HEK293 (cell line): ENCODE results near the gene PIK3IP1.

Experiments
- EGR2 ChIP-seq: fragments of 450-650 bp; formaldehyde crosslinking; IDR thresholded peaks from 2 replicates; pipeline ENCODE4 v1.5.1; 2016; ENCODE audit warnings: low read depth, missing biosample characterization, missing genetic modification characterization
- FEZF1 ChIP-seq: fragments of 450-650 bp; formaldehyde crosslinking; IDR thresholded peaks from 2 replicates; pipeline ENCODE4 v1.5.1; 2016; ENCODE audit warnings: missing biosample characterization, missing genetic modification characterization
- GLIS1 ChIP-seq: fragments of 450-650 bp; formaldehyde crosslinking; IDR thresholded peaks from 2 replicates; pipeline ENCODE4 v1.5.1; 2016; ENCODE audit warnings: missing biosample characterization, missing genetic modification characterization
- GLIS2 ChIP-seq: fragments of 450-650 bp; formaldehyde crosslinking; IDR thresholded peaks from 2 replicates; pipeline ENCODE4 v1.5.1; 2016; ENCODE audit warnings: missing biosample characterization, missing genetic modification characterization
- HOXC10 ChIP-seq: sonication (generic); formaldehyde crosslinking; IDR thresholded peaks from 2 replicates; pipeline ENCODE4 v1.8.1; 2023; ENCODE audit warnings: mild to moderate bottlenecking, missing genetic modification reagents
- HOXD13 ChIP-seq: sonication (generic); formaldehyde crosslinking; IDR thresholded peaks from 2 replicates; pipeline ENCODE4 v1.8.0; 2022; ENCODE audit warnings: missing genetic modification reagents, borderline replicate concordance
- IKZF3 ChIP-seq: fragments of 450-650 bp; IDR thresholded peaks from 2 replicates; pipeline ENCODE4 v1.5.0; 2018; ENCODE audit warnings: missing biosample characterization, mild to moderate bottlenecking, missing genetic modification characterization, moderate library complexity
- OSR2 ChIP-seq: fragments of 450-650 bp; formaldehyde crosslinking; IDR thresholded peaks from 2 replicates; pipeline ENCODE4 v1.5.1; 2016; ENCODE audit warnings: missing biosample characterization, missing genetic modification characterization
- PATZ1 ChIP-seq: fragments of 450-650 bp; formaldehyde crosslinking; IDR thresholded peaks from 2 replicates; pipeline ENCODE4 v1.5.1; 2016; ENCODE audit warnings: missing biosample characterization, missing genetic modification characterization
- PBX3 ChIP-seq: sonication (generic); formaldehyde crosslinking; IDR thresholded peaks from 2 replicates; pipeline ENCODE4 v1.8.1; 2022; ENCODE audit warnings: mild to moderate bottlenecking, moderate library complexity, missing genetic modification reagents
- SETDB1 ChIP-seq: IDR thresholded peaks from one replicate; pipeline ENCODE4 v1.6.1; 2017; ENCODE audit warnings: mild to moderate bottlenecking, low read length, moderate library complexity, mixed read lengths; ENCODE audit not compliant: insufficient read length
- SP7 ChIP-seq: fragments of 450-650 bp; formaldehyde crosslinking; IDR thresholded peaks from 2 replicates; pipeline ENCODE4 v1.5.1; 2016; ENCODE audit warnings: missing biosample characterization, missing genetic modification characterization
- ZBTB11 ChIP-seq: fragments of 450-650 bp; formaldehyde crosslinking; conservative IDR thresholded peaks from 2 replicates; pipeline ENCODE4 v1.5.1; 2016; ENCODE audit warnings: low read depth, missing biosample characterization, missing genetic modification characterization
- ZBTB17 ChIP-seq: fragments of 450-650 bp; formaldehyde crosslinking; IDR thresholded peaks from 2 replicates; pipeline ENCODE4 v1.5.1; 2016; ENCODE audit warnings: missing biosample characterization, missing genetic modification characterization
- ZBTB20 ChIP-seq: fragments of 450-650 bp; formaldehyde crosslinking; IDR thresholded peaks from 2 replicates; pipeline ENCODE4 v1.5.1; 2016; ENCODE audit warnings: missing biosample characterization, missing genetic modification characterization
- ZBTB26 ChIP-seq: fragments of 450-650 bp; formaldehyde crosslinking; optimal IDR thresholded peaks from 2 replicates; pipeline ENCODE3; 2016; ENCODE audit warnings: missing biosample characterization, mild to moderate bottlenecking, missing genetic modification characterization
- ZBTB8A ChIP-seq: fragments of 450-650 bp; formaldehyde crosslinking; IDR thresholded peaks from 2 replicates; pipeline ENCODE4 v1.5.1; 2016; ENCODE audit warnings: missing biosample characterization, missing genetic modification characterization
- ZFHX2 ChIP-seq: fragments of 450-650 bp; formaldehyde crosslinking; conservative IDR thresholded peaks from 2 replicates; pipeline ENCODE4 v1.5.1; 2016; ENCODE audit warnings: missing biosample characterization, missing genetic modification characterization
- ZNF174 ChIP-seq: fragments of 450-650 bp; formaldehyde crosslinking; IDR thresholded peaks from 2 replicates; pipeline ENCODE4 v1.5.0; 2017; ENCODE audit warnings: missing biosample characterization, mild to moderate bottlenecking, missing genetic modification characterization
- ZNF2 ChIP-seq: fragments of 450-650 bp; formaldehyde crosslinking; IDR thresholded peaks from 2 replicates; pipeline ENCODE4 v1.5.1; 2016; ENCODE audit warnings: missing biosample characterization, missing genetic modification characterization
- ZNF223 ChIP-seq: fragments of 450-650 bp; formaldehyde crosslinking; IDR thresholded peaks from 2 replicates; pipeline ENCODE4 v1.5.1; 2016; ENCODE audit warnings: missing biosample characterization, missing genetic modification characterization
- ZNF335 ChIP-seq: fragments of 450-650 bp; formaldehyde crosslinking; conservative IDR thresholded peaks from 2 replicates; pipeline ENCODE4 v1.5.1; 2016; ENCODE audit warnings: missing biosample characterization, missing genetic modification characterization
- ZNF394 ChIP-seq: fragments of 450-650 bp; formaldehyde crosslinking; IDR thresholded peaks from 2 replicates; pipeline ENCODE4 v1.5.1; 2016; ENCODE audit warnings: missing biosample characterization, missing genetic modification characterization, mild to moderate bottlenecking, moderate library complexity, borderline replicate concordance
- ZNF510 ChIP-seq: fragments of 450-650 bp; formaldehyde crosslinking; IDR thresholded peaks from 2 replicates; pipeline ENCODE4 v1.5.1; 2018; ENCODE audit warnings: mild to moderate bottlenecking, missing genetic modification characterization, missing biosample characterization; ENCODE audit not compliant: insufficient replicate concordance
- ZNF561 ChIP-seq: fragments of 450-650 bp; IDR thresholded peaks from 2 replicates; pipeline ENCODE4 v1.5.1; 2018; ENCODE audit warnings: missing biosample characterization, missing genetic modification characterization, borderline replicate concordance
- ZNF600 ChIP-seq: fragments of 450-650 bp; formaldehyde crosslinking; IDR thresholded peaks from 2 replicates; pipeline ENCODE4 v1.5.1; 2016; ENCODE audit warnings: missing biosample characterization, missing genetic modification characterization
- ZNF629 ChIP-seq: fragments of 450-650 bp; formaldehyde crosslinking; IDR thresholded peaks from 2 replicates; pipeline ENCODE4 v1.5.1; 2017; ENCODE audit warnings: missing biosample characterization, missing genetic modification characterization
- ZNF660 ChIP-seq: fragments of 450-650 bp; IDR thresholded peaks from 2 replicates; pipeline ENCODE4 v1.5.1; 2018; ENCODE audit warnings: missing biosample characterization, mild to moderate bottlenecking, missing genetic modification characterization
- ZNF692 ChIP-seq: fragments of 450-650 bp; formaldehyde crosslinking; IDR thresholded peaks from 2 replicates; pipeline ENCODE4 v1.5.1; 2016; ENCODE audit warnings: missing biosample characterization, missing genetic modification characterization
- ZNF837 ChIP-seq: fragments of 450-650 bp; formaldehyde crosslinking; IDR thresholded peaks from 2 replicates; pipeline ENCODE4 v1.5.1; 2016; ENCODE audit warnings: missing biosample characterization, missing genetic modification characterization

PIK3IP1 gene

GRCh38 chr22:31290494-31291471, 1.5 kb downstream of the PIK3IP1 start (continued):
- 0 out of 2 replicates have a peak, but pooled peaks have one; percentile 18 for TF ChIP-seq EGR2 (tag by site-specific recombination)
- 0 out of 2 replicates have a peak, but pooled peaks have one; percentile 33 for TF ChIP-seq ZNF561 (tag by site-specific recombination)
- TF ChIP-seq ZBTB17, result peak; percentile 50; the same call in 1 of the 2 replicates
- TF ChIP-seq ZBTB11 (tag by site-specific recombination), result peak; percentile 55
- TF ChIP-seq ZNF174 (tag by site-specific recombination), result no peak
- TF ChIP-seq ZBTB26 (tag by site-specific recombination), result peak; percentile 96
- peak; percentile 65; the same call in 1 of the 2 replicates for TF ChIP-seq PBX3 (CRISPR knock-in tag)
- TF ChIP-seq ZNF335, result peak; percentile 90
- peak; percentile 15; the same call in 1 of the 2 replicates for TF ChIP-seq IKZF3 (tag by site-specific recombination)
- TF ChIP-seq ZBTB8A (tag by site-specific recombination), result no peak
- peak; percentile 62 for TF ChIP-seq ZFHX2 (tag by site-specific recombination)
- TF ChIP-seq ZNF629, result peak; percentile 77
- TF ChIP-seq FEZF1 (tag by site-specific recombination), result 0 out of 2 replicates have a peak, but pooled peaks have one; percentile 18
- TF ChIP-seq ZNF660 (tag by site-specific recombination), result no peak
- TF ChIP-seq ZNF394 (tag by site-specific recombination), result no peak
- TF ChIP-seq ZNF223 (tag by site-specific recombination), result no peak
- peak; percentile 90 for TF ChIP-seq ZBTB20
- TF ChIP-seq ZNF837 (tag by site-specific recombination), result no peak
- TF ChIP-seq ZNF692 (tag by site-specific recombination), result peak; percentile 78; the same call in 1 of the 2 replicates
- TF ChIP-seq ZNF510 (tag by site-specific recombination), result no peak
- peak; percentile 78 for TF ChIP-seq SP7
- peak; percentile 39; the same call in 1 of the 2 replicates for TF ChIP-seq OSR2
- TF ChIP-seq HOXC10 (CRISPR knock-in tag), result 0 out of 2 replicates have a peak, but pooled peaks have one; percentile 52
- TF ChIP-seq GLIS2, result peak; percentile 62
- TF ChIP-seq SETDB1, result peak; percentile 18
- peak; percentile 59 for TF ChIP-seq GLIS1 (tag by site-specific recombination)
- peak; percentile 20; the same call in 1 of the 2 replicates for TF ChIP-seq PATZ1
- peak; percentile 88; the same call in 1 of the 2 replicates for TF ChIP-seq HOXD13 (CRISPR knock-in tag)
- no peak for TF ChIP-seq ZNF600 (tag by site-specific recombination)
- no peak for TF ChIP-seq ZNF2 (tag by site-specific recombination)
